Activated T-cell treated with anti-CD3 and anti-CD28 coated beads, Interleukin-2, amount 50 U/mL, for 72 hours (primary cell): Measurements from ENCODE around the gene ADAMTSL5. TPM values are rescaled to one million over a fixed set of nuclear protein-coding genes. Genes with fewer than 3 reads are reported as not detected.

Experiments used
- total RNA-seq, 2 donors: library from RNA; stranded (reverse); gene quantifications; one replicate each; pipeline ENCODE4 v1.2.3, GENCODE V29; 2022

Gene ADAMTSL5
- total RNA-seq, 2 donors from 2014 or later, result 4.3 to 5.5 TPM

Other genes starting within 250 kb of the ADAMTSL5 start
- gene CIRBP, start 243.7 kb downstream of the ADAMTSL5 start, total RNA-seq, result 100 to 1,000 TPM; 400 to 456 TPM
- 10 to 100 TPM; 59.8 to 69.1 TPM for gene FAM174C, start 237.5 kb downstream of the ADAMTSL5 start, total RNA-seq
- not detected for gene EFNA2, start 227.1 kb downstream of the ADAMTSL5 start, total RNA-seq
- gene NDUFS7, start 129.1 kb downstream of the ADAMTSL5 start, total RNA-seq, result 100 to 1,000 TPM in 1 of 2 donors, 10 to 100 TPM in 1; 96.5 to 107 TPM
- gene GAMT, start 111.5 kb downstream of the ADAMTSL5 start, total RNA-seq, result 10 to 100 TPM; 13.6 to 17.7 TPM
- 100 to 1,000 TPM; 219 to 252 TPM for gene DAZAP1, start 105.4 kb downstream of the ADAMTSL5 start, total RNA-seq
- gene RPS15, start 74.6 kb downstream of the ADAMTSL5 start, total RNA-seq, result 1,000 to 10,000 TPM; 1,293 to 1,490 TPM
- gene APC2, start 62.9 kb downstream of the ADAMTSL5 start, total RNA-seq, result under 1 TPM; 0.02 to 0.14 TPM
- gene C19orf25, start 33.8 kb downstream of the ADAMTSL5 start, total RNA-seq, result 10 to 100 TPM; 28.1 to 31.7 TPM
- gene PCSK4, start 22.7 kb downstream of the ADAMTSL5 start, total RNA-seq, result 10 to 100 TPM; 13.3 to 16.6 TPM
- 1 to 10 TPM; 1.7 to 3.8 TPM for gene REEP6, start 21.8 kb downstream of the ADAMTSL5 start, total RNA-seq
- gene PLK5, start 11.1 kb upstream of the ADAMTSL5 start, total RNA-seq, result not detected
- 1 to 10 TPM; 6.4 to 6.8 TPM for gene MEX3D, start 55.3 kb upstream of the ADAMTSL5 start, total RNA-seq
- 10 to 100 TPM; 71.2 to 77.9 TPM for gene MBD3, start 79.8 kb upstream of the ADAMTSL5 start, total RNA-seq
- 100 to 1,000 TPM; 103 to 113 TPM for gene UQCR11, start 92.4 kb upstream of the ADAMTSL5 start, total RNA-seq
- 100 to 1,000 TPM; 112 to 126 TPM for gene TCF3, start 139.6 kb upstream of the ADAMTSL5 start, total RNA-seq
- gene ONECUT3, start 240.5 kb upstream of the ADAMTSL5 start, total RNA-seq, result not detected